ENCODE results near the gene WRNIP1.

GRCh38 chr6:2816158-2816557, 51.0 kb downstream of the WRNIP1 start:
- TF ChIP-seq CTCF (IDR thresholded peaks at IDR 0.05 in 2 of 3, conservative IDR thresholded peaks at IDR 0.05 in 1 of 3; ENCODE audit: control insufficient read depth in 2 of 3, extremely low read depth in 1 of 3, insufficient read depth in 1 of 3, low read depth in 3 of 3, low read length in 3 of 3), result no peak
- TF ChIP-seq MTA2 (IDR thresholded peaks at IDR 0.05; ENCODE audit: low read depth), result no peak
- TF ChIP-seq EP300 (IDR thresholded peaks at IDR 0.05; ENCODE audit: borderline replicate concordance in 1 of 2, control insufficient read depth in 1 of 2, low read depth in 2 of 2, low read length in 2 of 2), result no peak
- TF ChIP-seq CBFB (IDR thresholded peaks at IDR 0.05; ENCODE audit: low read depth), result no peak
- no peak for TF ChIP-seq SIN3A (IDR thresholded peaks at IDR 0.05; ENCODE audit: low read depth, low read length)
- TF ChIP-seq MAX (IDR thresholded peaks at IDR 0.05; ENCODE audit: low read depth, low read length), result no peak
- no peak for TF ChIP-seq NFIC (IDR thresholded peaks at IDR 0.05; ENCODE audit: low read depth, low read length)
- no peak for TF ChIP-seq POLR2A (IDR thresholded peaks at IDR 0.05; ENCODE audit: low read depth, low read length)
- TF ChIP-seq JUND (IDR thresholded peaks at IDR 0.05; ENCODE audit: low read depth, low read length), result no peak
- TF ChIP-seq REST (IDR thresholded peaks at IDR 0.05; ENCODE audit: low read depth, low read length), result no peak
- no peak for TF ChIP-seq PAX5 (IDR thresholded peaks at IDR 0.05; ENCODE audit: borderline replicate concordance, low read depth, low read length)
- TF ChIP-seq BCLAF1 (IDR thresholded peaks at IDR 0.05), result no peak
- TF ChIP-seq CHD4 (IDR thresholded peaks at IDR 0.05), result no peak
- no peak for TF ChIP-seq NRF1 (conservative IDR thresholded peaks at IDR 0.05; ENCODE audit: low read depth, low read length)

Measured in GM12878 (cell line).